Choroid plexus epithelial cell (primary cell): Measurements from ENCODE around the gene TPRN.

Experiments used
- DNase-seq: peaks from one replicate; pipeline ENCODE4 v3.0.0-alpha.2; 2010; ENCODE audit warnings: low read depth
- H3K4me3 ChIP-seq: 2 replicates; pipeline ENCODE4 v1.5.1; 2011; ENCODE audit warnings: low read depth, mild to moderate bottlenecking, control low read depth, low read length, moderate library complexity
- TF ChIP-seq, protein P1 (sequence below): conservative IDR thresholded peaks from 2 replicates; pipeline ENCODE4 v1.5.1; 2011; ENCODE audit warnings: low read depth, mild to moderate bottlenecking, control low read depth, inconsistent platforms, low read length, moderate library complexity

TPRN gene

DNA sequence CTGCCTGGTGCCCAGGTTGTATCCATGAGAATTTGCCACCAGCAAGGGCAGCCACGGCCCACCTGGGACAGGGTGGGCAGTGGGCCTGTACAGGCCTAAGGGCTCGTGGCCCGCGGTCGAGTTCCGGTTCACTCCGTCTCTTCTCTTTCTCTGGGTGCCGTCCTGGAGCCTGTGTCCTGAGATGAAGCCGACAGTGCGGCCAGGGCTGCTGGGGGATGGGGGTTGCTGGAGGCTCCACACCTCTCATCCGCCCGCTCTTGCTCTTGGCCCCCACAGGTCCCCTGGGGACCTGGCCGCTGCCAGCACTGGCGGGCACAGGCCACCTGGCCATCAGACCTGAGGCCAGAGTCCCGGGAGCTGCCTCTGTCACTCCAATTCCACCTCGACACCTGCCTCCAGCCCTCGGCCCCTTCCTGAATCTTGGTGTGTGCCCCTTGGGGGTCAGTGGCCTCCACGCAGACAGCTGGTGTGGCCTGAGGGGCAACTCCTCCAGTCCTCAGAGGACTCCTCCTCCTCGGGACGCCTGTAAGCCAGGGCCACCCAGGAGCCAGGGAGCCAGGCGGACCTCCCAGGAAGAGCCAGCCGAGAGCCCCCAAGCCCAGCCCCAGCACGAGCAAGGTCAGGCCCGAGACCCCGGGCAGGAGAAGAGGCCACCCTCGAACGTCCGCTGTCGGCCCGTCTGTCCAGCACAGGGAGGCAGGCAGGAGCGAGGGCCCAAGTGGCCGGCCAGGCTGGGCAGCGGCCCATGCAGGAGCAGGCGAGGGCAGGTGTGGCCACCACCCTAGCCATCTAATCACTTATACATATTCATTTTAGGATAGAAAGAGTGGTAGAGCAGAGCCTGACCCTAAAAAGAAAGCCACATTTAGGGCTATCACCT lies 35.9 kb downstream of the TPRN start:
- no peak overlapping the region for H3K4me3 ChIP-seq
- no peak for DNase-seq
- TF ChIP-seq, protein P1, sequence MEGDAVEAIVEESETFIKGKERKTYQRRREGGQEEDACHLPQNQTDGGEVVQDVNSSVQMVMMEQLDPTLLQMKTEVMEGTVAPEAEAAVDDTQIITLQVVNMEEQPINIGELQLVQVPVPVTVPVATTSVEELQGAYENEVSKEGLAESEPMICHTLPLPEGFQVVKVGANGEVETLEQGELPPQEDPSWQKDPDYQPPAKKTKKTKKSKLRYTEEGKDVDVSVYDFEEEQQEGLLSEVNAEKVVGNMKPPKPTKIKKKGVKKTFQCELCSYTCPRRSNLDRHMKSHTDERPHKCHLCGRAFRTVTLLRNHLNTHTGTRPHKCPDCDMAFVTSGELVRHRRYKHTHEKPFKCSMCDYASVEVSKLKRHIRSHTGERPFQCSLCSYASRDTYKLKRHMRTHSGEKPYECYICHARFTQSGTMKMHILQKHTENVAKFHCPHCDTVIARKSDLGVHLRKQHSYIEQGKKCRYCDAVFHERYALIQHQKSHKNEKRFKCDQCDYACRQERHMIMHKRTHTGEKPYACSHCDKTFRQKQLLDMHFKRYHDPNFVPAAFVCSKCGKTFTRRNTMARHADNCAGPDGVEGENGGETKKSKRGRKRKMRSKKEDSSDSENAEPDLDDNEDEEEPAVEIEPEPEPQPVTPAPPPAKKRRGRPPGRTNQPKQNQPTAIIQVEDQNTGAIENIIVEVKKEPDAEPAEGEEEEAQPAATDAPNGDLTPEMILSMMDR = no peak

DNA sequence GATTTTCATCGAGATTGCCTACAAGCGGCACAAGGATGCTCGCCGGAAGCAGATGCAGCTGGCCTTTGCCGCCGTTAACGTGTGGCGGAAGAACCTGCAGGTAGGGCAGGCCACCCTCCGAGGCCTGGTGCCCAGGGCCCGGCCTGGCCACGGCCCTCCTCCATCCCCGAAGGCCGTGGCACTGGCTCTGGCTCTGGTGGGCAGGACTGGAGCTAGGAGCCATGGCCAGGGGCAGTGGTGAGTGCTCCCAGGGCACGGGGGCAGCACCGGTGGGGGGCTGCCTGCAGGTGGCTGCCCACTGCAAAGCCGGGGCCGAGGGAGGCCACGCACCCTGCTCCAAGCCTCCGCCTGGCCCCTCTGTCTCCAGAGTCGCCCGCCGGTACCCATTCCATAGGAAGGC lies 36.7 kb downstream of the TPRN start:
- no peak overlapping the region for H3K4me3 ChIP-seq
- DNase-seq = no peak
- TF ChIP-seq, protein P1 = no peak

DNA sequence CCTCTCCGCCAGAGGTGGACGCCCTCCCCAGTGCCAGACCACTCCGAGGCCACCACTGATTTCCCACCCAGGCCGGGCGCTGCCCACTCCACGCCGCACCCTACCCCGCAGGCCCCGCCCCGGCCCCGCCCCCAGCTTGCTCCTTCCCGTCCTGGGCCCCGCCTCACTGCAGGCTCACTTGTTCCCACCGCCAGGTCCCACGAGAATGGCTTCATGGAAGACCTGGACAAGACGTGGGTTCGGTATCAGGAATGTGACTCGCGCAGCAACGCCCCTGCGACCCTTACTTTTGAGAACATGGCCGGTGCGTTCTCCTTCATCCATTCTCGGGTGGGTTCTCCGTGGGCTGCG lies 37.2 kb downstream of the TPRN start:
- TF ChIP-seq, protein P1 = no peak
- no peak for DNase-seq
- peak overlapping the region; percentile 20 for H3K4me3 ChIP-seq

DNA sequence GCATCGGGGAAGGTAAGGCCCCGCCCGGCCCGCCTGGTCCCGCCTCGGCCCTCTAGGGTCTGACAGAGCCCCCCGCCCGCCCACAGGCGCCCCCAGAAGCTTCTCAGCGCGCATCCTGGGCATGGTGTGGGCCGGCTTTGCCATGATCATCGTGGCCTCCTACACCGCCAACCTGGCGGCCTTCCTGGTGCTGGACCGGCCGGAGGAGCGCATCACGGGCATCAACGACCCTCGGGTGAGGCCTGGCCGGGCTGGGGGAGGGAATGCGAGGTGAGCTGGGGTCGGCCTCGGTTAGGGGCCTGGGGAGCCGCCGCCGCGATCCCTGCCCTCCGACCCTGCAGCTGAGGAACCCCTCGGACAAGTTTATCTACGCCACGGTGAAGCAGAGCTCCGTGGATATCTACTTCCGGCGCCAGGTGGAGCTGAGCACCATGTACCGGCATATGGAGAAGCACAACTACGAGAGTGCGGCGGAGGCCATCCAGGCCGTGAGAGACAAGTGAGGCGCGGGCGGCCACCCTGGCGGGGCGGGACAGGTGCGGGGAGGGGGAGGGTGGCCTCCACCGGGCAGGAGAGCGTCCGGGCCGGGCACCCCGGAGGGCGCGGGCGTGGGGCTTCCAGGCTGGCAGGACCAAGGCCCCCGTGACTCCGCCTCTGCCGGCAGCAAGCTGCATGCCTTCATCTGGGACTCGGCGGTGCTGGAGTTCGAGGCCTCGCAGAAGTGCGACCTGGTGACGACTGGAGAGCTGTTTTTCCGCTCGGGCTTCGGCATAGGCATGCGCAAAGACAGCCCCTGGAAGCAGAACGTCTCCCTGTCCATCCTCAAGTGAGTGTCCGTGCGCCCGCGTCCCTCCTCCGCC lies 37.8 kb downstream of the TPRN start:
- DNase-seq = peak; percentile 26
- TF ChIP-seq, protein P1 = no peak
- peak overlapping the region; percentile 20 for H3K4me3 ChIP-seq

DNA sequence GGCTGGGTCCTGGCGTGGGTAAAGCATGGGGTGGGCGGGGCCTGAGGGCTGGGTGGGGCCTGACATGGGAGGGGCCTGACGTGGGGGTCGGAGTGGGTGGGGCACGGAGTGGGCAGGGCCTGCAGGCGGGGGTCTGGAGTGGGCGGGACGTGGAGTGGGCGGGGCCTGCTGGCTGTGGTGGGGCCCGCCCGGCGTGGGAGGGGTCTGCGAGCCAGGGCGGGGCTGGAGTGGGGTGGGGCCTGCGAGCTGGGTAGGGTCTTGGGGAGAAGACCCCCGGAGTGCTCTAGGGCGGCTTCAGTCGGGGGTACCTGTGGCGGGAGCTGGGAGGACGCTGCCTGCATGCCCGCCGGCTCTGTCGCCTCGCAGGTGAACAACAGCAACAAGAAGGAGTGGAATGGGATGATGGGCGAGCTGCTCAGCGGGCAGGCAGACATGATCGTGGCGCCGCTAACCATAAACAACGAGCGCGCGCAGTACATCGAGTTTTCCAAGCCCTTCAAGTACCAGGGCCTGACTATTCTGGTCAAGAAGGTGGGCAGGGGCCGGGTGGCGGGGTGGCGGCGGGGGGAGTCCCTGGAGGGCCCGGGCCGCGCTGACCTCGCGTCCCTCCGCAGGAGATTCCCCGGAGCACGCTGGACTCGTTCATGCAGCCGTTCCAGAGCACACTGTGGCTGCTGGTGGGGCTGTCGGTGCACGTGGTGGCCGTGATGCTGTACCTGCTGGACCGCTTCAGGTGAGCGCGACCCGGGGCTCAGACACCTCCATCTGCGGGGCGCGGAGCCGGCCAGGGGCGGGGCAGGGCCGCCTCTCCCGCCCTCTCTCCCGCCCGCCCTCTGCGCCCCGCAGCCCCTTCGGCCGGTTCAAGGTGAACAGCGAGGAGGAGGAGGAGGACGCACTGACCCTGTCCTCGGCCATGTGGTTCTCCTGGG lies 38.7 kb downstream of the TPRN start:
- no peak for DNase-seq
- TF ChIP-seq, protein P1 = no peak
- H3K4me3 ChIP-seq = no peak overlapping the region

DNA sequence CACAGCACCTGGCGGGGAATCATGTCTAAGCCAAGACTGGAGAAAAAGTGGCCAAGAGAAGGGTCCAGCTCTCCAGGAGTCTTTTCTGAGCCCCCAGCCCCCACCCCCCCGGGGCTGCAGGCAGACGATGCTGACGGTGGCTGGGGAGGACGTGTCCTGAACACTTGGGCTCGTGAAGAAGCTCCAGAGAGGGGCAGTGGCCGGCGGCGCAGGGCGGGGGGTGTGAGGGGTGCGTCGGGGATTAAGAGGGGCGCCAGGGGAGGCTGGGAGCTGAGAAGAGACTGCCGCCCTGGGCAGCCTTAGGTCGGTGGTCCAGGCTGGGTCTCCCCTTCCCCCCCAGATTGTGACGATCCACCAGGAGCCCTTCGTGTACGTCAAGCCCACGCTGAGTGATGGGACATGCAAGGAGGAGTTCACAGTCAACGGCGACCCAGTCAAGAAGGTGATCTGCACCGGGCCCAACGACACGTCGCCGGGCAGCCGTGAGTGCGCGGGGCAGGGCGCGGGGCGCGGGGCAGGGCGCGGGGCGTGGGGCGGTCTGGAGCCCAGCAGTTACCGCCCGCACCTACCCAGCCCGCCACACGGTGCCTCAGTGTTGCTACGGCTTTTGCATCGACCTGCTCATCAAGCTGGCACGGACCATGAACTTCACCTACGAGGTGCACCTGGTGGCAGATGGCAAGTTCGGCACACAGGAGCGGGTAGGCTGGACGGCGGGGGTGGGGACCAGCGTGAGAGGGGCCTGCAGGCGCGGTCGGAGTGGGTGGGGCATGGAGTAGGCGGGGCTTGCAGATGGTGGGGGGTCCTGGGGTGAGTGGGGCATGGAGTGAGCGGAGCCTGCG lies 39.6 kb downstream of the TPRN start:
- DNase-seq = no peak
- no peak overlapping the region for H3K4me3 ChIP-seq
- TF ChIP-seq, protein P1 = no peak
